SK-N-SH (cell line): ENCODE measurements around the gene SMPDL3A. TPM values are rescaled to one million over a fixed set of nuclear protein-coding genes. Genes with fewer than 3 reads are reported as not detected.

Experiments
- CTCF ChIA-PET: fragments of 300-600, 350-600 bp; formaldehyde crosslinking; extraction: SDS; loops from one replicate; lab custom pipeline; 2021; lab: Yijun Ruan, JAX
- POLR2A ChIA-PET: fragments of 350-600 bp; sonication (Branson Sonifier 250); formaldehyde crosslinking; extraction: SDS; loops from one replicate; lab custom pipeline; 2020; ENCODE audit warnings: antibody characterized with exemption, inconsistent platforms; lab: Yijun Ruan, JAX
- DNase-seq: peaks from one replicate; pipeline ENCODE4 v3.0.0; 2012
- H2AFZ ChIP-seq: fragments of 200-600 bp; sonication (generic); 2 replicates; pipeline ENCODE4 v1.8.1; 2016; ENCODE audit warnings: antibody characterized with exemption, mild to moderate bottlenecking, low read depth
- H3F3A ChIP-seq: fragments of 200-600 bp; sonication (generic); replicated peaks from 2 replicates; pipeline ENCODE3; 2016; ENCODE audit warnings: antibody characterized with exemption, mild to moderate bottlenecking; ENCODE audit not compliant: insufficient read depth
- H3K27ac ChIP-seq, 2 experiments: fragments of 200-500 bp in 1 of 2; fragments of 200-600 bp in 1 of 2; sonication (Bioruptor generic) in 1 of 2; sonication (generic), shearing (Covaris generic) in 1 of 2; 2 replicates each; pipeline versions ENCODE4 v1.5.1 to v1.6.1; 2014 to 2016; ENCODE audit warnings: low read depth in 2 of 2, inconsistent platforms in 1 of 2, low read length in 1 of 2, mild to moderate bottlenecking in 1 of 2, mixed read lengths in 1 of 2
- H3K27me3 ChIP-seq: fragments of 200-600 bp; sonication (generic), shearing (Covaris generic); 2 replicates; pipeline ENCODE4 v1.6.1; 2016; ENCODE audit warnings: mixed run types; ENCODE audit not compliant: insufficient read depth
- H3K36me3 ChIP-seq, 2 experiments: fragments of 200-500 bp in 1 of 2; fragments of 200-600 bp in 1 of 2; sonication (Bioruptor generic) in 1 of 2; sonication (generic) in 1 of 2; replicated peaks in 1 of 2; 2 replicates each; pipeline versions ENCODE3 to v1.5.1; 2014 to 2016; ENCODE audit warnings: low read length in 1 of 2, mild to moderate bottlenecking in 1 of 2; ENCODE audit not compliant: insufficient read depth in 2 of 2, control insufficient read depth in 1 of 2
- H3K4me1 ChIP-seq, 2 experiments: fragments of 200-500 bp in 1 of 2; fragments of 200-600 bp in 1 of 2; sonication (Bioruptor generic) in 1 of 2; sonication (generic), shearing (Covaris generic) in 1 of 2; 2 replicates each; pipeline versions ENCODE4 v1.5.1 to v1.6.1; 2014 to 2016; ENCODE audit warnings: low read depth in 1 of 2, low read length in 1 of 2, mixed run types in 1 of 2; ENCODE audit not compliant: insufficient read depth in 2 of 2, control insufficient read depth in 1 of 2
- H3K4me2 ChIP-seq: fragments of 200-600 bp; sonication (generic), shearing (Covaris generic); 2 replicates; pipeline ENCODE4 v1.6.1; 2017; ENCODE audit warnings: mixed run types
- H3K4me3 ChIP-seq, 2 experiments: fragments of 200-500 bp in 1 of 2; fragments of 200-600 bp in 1 of 2; sonication (Bioruptor generic) in 1 of 2; sonication (generic), shearing (Covaris generic) in 1 of 2; 2 replicates each; pipeline versions ENCODE4 v1.5.1 to v1.8.1; 2014 to 2016; ENCODE audit warnings: low read depth in 2 of 2, inconsistent platforms in 1 of 2, low read length in 1 of 2, mild to moderate bottlenecking in 1 of 2, mixed read lengths in 1 of 2, moderate library complexity in 1 of 2
- H3K79me2 ChIP-seq: fragments of 200-600 bp; sonication (generic); 2 replicates; pipeline ENCODE4 v1.8.1; 2017; ENCODE audit warnings: mild to moderate bottlenecking; ENCODE audit not compliant: insufficient read depth
- H3K9ac ChIP-seq: fragments of 200-600 bp; sonication (generic); 2 replicates; pipeline ENCODE4 v1.6.1; 2017; ENCODE audit warnings: mixed run types
- H3K9me2 ChIP-seq: fragments of 200-600 bp; sonication (generic); 2 replicates; pipeline ENCODE4 v1.6.1; 2017; ENCODE audit warnings: mixed run types
- H3K9me3 ChIP-seq: fragments of 200-600 bp; sonication (generic); 2 replicates; pipeline ENCODE4 v1.6.1; 2017; ENCODE audit warnings: mixed run types, mild to moderate bottlenecking, moderate library complexity
- H4K20me1 ChIP-seq: fragments of 200-600 bp; sonication (generic); 2 replicates; pipeline ENCODE4 v1.6.1; 2017; ENCODE audit warnings: mild to moderate bottlenecking, mixed run types; ENCODE audit not compliant: insufficient read depth
- ELF1 ChIP-seq: IDR thresholded peaks from 2 replicates; pipeline ENCODE4 v1.4.0; 2012
- EP300 ChIP-seq, 2 experiments: IDR thresholded peaks; 2 replicates each; pipeline versions ENCODE4 v1.4.0 to v1.6.1; 2012; ENCODE audit warnings: borderline replicate concordance in 1 of 2, low read depth in 1 of 2, low read length in 1 of 2
- FOXM1 ChIP-seq: IDR thresholded peaks from 2 replicates; pipeline ENCODE4 v1.4.0; 2012; ENCODE audit warnings: low read depth, mild to moderate bottlenecking
- GATA2 ChIP-seq: sonication (generic); formaldehyde crosslinking; IDR thresholded peaks from 2 replicates; pipeline ENCODE4 v1.5.0; 2020; ENCODE audit warnings: mild to moderate bottlenecking, missing genetic modification reagents
- RXRA ChIP-seq: IDR thresholded peaks from 2 replicates; pipeline ENCODE4 v1.4.0; 2012; ENCODE audit warnings: low read depth, mild to moderate bottlenecking, borderline replicate concordance
- SIN3A ChIP-seq: IDR thresholded peaks from 2 replicates; pipeline ENCODE4 v1.6.1; 2012; ENCODE audit warnings: low read depth, mild to moderate bottlenecking, low read length, moderate library complexity, borderline replicate concordance
- WGBS: methylation state at CpG from one replicate; pipeline ENCODE4 v1.1.6; 2017; ENCODE audit warnings: low lambda C conversion rate; 5-methylcytosine and 5-hydroxymethylcytosine counted together
- polyA plus RNA-seq, 3 experiments: library from polyadenylated mRNA; depleted of rRNA; stranded (reverse); fragments of >200 nt; gene quantifications; 2 replicates each; pipeline ENCODE4 v1.2.3, GENCODE V29; 2012
- TF ChIP-seq, protein P1 (sequence below): IDR thresholded peaks from 2 replicates; pipeline ENCODE4 v1.6.1; 2012; ENCODE audit warnings: mild to moderate bottlenecking, low read depth, low read length, moderate library complexity
- TF ChIP-seq, protein P2 (sequence below): IDR thresholded peaks from 2 replicates; pipeline ENCODE4 v1.4.0; 2012; ENCODE audit warnings: low read depth

SMPDL3A gene
- polyA plus RNA-seq, 1 of the 3 experiments (the other 2 are of a cell fraction) = 2.0 TPM

DNA sequence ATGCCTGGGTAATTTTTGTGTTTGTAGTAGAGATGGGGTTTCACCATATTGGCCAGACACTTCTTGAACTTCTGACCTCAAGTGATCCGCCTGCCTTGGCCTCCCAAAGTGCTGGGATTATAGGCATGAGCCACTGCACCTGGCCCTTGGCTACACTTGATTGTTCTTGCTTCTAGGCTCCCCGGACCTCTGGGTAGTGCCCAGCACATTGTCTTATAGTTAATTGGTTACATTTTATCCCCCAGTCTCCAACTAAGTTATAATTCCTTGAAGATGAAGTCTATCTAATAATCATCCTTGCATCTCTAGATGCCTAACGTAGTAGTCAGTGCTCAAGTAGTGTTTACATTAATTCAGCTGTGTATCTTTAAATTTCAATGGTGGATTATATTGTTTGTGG lies 11.8 kb downstream of the SMPDL3A start (continued):
- no peak for TF ChIP-seq SIN3A
- no peak for TF ChIP-seq RXRA
- TF ChIP-seq, protein P1, sequence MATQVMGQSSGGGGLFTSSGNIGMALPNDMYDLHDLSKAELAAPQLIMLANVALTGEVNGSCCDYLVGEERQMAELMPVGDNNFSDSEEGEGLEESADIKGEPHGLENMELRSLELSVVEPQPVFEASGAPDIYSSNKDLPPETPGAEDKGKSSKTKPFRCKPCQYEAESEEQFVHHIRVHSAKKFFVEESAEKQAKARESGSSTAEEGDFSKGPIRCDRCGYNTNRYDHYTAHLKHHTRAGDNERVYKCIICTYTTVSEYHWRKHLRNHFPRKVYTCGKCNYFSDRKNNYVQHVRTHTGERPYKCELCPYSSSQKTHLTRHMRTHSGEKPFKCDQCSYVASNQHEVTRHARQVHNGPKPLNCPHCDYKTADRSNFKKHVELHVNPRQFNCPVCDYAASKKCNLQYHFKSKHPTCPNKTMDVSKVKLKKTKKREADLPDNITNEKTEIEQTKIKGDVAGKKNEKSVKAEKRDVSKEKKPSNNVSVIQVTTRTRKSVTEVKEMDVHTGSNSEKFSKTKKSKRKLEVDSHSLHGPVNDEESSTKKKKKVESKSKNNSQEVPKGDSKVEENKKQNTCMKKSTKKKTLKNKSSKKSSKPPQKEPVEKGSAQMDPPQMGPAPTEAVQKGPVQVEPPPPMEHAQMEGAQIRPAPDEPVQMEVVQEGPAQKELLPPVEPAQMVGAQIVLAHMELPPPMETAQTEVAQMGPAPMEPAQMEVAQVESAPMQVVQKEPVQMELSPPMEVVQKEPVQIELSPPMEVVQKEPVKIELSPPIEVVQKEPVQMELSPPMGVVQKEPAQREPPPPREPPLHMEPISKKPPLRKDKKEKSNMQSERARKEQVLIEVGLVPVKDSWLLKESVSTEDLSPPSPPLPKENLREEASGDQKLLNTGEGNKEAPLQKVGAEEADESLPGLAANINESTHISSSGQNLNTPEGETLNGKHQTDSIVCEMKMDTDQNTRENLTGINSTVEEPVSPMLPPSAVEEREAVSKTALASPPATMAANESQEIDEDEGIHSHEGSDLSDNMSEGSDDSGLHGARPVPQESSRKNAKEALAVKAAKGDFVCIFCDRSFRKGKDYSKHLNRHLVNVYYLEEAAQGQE = no peak
- no peak for TF ChIP-seq GATA2 (CRISPR knock-in tag)

DNA sequence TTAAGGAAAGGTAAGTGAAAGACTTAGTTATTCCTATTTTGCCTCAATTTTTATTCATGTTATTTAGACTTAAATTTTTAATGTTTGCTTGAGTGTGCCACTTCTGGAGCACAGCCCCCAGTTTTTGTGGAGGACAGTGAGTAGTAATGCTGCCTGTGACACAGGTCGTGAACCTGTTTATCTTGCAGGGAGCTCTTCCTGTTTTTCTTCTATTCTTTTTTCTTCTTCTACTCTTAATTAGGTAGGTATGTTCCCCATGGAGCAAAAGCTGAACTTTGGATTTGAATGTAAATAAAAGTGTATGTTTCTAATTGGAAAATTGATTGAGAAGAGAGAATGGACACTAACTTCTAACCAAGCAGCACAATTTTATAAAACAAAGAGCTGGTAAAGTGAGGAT lies 12.3 kb downstream of the SMPDL3A start:
- 37% methylated on average over 1 of the region's 1 CpG for WGBS
- Histone ChIP-seq H3K27ac (no peak overlapping the region), H3K4me2 (no peak overlapping the region), H2AFZ (no peak overlapping the region), H3K36me3 (no peaks in the 10 kb centered on the region), H4K20me1 (no peaks in the 10 kb centered on the region), H3K79me2 (no peaks in the 10 kb centered on the region), H3K9ac (no peak overlapping the region), H3K4me1 (no peaks in the 10 kb centered on the region; a peak in 1 of 4 replicates), H3K9me2 (no peaks in the 10 kb centered on the region), H3K9me3 (no peaks in the 10 kb centered on the region), H3K27me3 (no peaks in the 10 kb centered on the region), H3F3A (peaks cover 13% of the 10 kb centered on the region), H3K4me3 (no peak overlapping the region)
- TF ChIP-seq, protein P2, sequence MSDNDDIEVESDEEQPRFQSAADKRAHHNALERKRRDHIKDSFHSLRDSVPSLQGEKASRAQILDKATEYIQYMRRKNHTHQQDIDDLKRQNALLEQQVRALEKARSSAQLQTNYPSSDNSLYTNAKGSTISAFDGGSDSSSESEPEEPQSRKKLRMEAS = no peak
- TF ChIP-seq FOXM1 (no peak), ELF1 (no peak)
- CTCF ChIA-PET = interaction anchor here (0.7 to 1.0 kb wide), 3 partner anchors 12 to 310 kb away, joined by 3 read pairs; partner anchors contain the start of gene SMPDL3A
- DNase-seq = no peak
- POLR2A ChIA-PET = no interaction called here

DNA sequence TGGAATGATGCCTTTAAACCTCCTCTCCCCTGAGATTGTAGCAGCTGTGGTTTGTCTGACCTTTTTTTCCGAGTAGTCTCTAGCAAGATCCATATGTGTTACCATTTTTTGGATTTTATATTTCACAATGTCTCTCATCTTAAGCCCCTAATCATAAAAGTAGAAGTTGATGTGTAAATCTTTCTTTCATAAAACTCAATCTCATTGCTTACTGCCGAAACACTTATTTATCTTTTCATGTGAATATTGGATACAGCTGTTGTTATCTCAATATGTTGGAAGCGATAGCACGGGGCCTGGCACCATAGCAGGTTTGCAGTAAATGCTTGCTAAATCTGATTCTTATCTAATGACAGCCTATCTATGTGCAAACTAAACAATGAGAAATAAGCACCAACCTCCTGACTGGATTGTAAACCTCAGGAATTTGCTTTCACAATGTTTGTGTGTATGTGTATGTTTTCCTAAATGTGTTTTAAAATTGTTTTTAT lies 14.2 kb downstream of the SMPDL3A start:
- no peaks in the 10 kb centered on the region for H3K36me3 ChIP-seq
- no peak overlapping the region for H3K27ac ChIP-seq
- H3K4me2 ChIP-seq = no peak overlapping the region
- peaks cover 5% of the 10 kb centered on the region for H3F3A ChIP-seq
- CTCF ChIA-PET = no interaction called here
- no peaks in the 10 kb centered on the region for H3K9me3 ChIP-seq
- H3K79me2 ChIP-seq = no peaks in the 10 kb centered on the region
- no peak overlapping the region for H3K9ac ChIP-seq
- no peaks in the 10 kb centered on the region; a peak in 1 of 4 replicates for H3K4me1 ChIP-seq
- TF ChIP-seq GATA2 (CRISPR knock-in tag) (peak; percentile 49; the same call in 1 of the 2 replicates), EP300 (IDR thresholded peaks at IDR 0.05; ENCODE audit: borderline replicate concordance in 1 of 2, low read depth in 1 of 2, low read length in 1 of 2) (no peak)
- H3K4me3 ChIP-seq = no peak overlapping the region
- H3K27me3 ChIP-seq = no peaks in the 10 kb centered on the region
- no peaks in the 10 kb centered on the region for H3K9me2 ChIP-seq
- 13% methylated on average over 4 of the region's 4 CpGs for WGBS
- no peak overlapping the region for H2AFZ ChIP-seq
- POLR2A ChIA-PET = no interaction called here
- no peak for DNase-seq
- no peaks in the 10 kb centered on the region for H4K20me1 ChIP-seq
